Measurements from ENCODE around the gene MMGT1.

Gene MMGT1

GRCh38 chrX:135951291-135951690 is 22.5 kb downstream of the MMGT1 start:
- no peak overlapping the region for H3K4me2 ChIP-seq (ENCODE audit: low read length)
- no peaks in the 10 kb centered on the region for H3K9me3 ChIP-seq (ENCODE audit: low read length)
- H3K27me3 ChIP-seq (ENCODE audit: insufficient read depth, low read length): no peaks in the 10 kb centered on the region
- H3K4me1 ChIP-seq (ENCODE audit: insufficient read depth, low read length, severe bottlenecking): no peaks in the 10 kb centered on the region
- no peaks in the 10 kb centered on the region for H3K9me2 ChIP-seq (ENCODE audit: low read depth, low read length)
- no peak overlapping the region for H3K27ac ChIP-seq (ENCODE audit: low read depth, low read length, poor library complexity, severe bottlenecking)
- TF ChIP-seq EZH2 (IDR thresholded peaks at IDR 0.05; ENCODE audit: borderline replicate concordance, low read length): no peak
- TF ChIP-seq, protein P1, sequence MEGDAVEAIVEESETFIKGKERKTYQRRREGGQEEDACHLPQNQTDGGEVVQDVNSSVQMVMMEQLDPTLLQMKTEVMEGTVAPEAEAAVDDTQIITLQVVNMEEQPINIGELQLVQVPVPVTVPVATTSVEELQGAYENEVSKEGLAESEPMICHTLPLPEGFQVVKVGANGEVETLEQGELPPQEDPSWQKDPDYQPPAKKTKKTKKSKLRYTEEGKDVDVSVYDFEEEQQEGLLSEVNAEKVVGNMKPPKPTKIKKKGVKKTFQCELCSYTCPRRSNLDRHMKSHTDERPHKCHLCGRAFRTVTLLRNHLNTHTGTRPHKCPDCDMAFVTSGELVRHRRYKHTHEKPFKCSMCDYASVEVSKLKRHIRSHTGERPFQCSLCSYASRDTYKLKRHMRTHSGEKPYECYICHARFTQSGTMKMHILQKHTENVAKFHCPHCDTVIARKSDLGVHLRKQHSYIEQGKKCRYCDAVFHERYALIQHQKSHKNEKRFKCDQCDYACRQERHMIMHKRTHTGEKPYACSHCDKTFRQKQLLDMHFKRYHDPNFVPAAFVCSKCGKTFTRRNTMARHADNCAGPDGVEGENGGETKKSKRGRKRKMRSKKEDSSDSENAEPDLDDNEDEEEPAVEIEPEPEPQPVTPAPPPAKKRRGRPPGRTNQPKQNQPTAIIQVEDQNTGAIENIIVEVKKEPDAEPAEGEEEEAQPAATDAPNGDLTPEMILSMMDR (IDR thresholded peaks at IDR 0.05; ENCODE audit: low read length): no peak
- H3F3A ChIP-seq (ENCODE audit: insufficient read depth, low read length): no peaks in the 10 kb centered on the region
- H4K20me1 ChIP-seq (ENCODE audit: insufficient read depth, low read length): no peaks in the 10 kb centered on the region
- no peak overlapping the region for H2AFZ ChIP-seq (ENCODE audit: low read length)
- no peak overlapping the region for H3K4me3 ChIP-seq (ENCODE audit: low read depth, low read length, poor library complexity, severe bottlenecking)
- H3K36me3 ChIP-seq (ENCODE audit: insufficient read depth, low read length): no peaks in the 10 kb centered on the region
- no peak overlapping the region for H3K9ac ChIP-seq (ENCODE audit: low read length)
- H3K79me2 ChIP-seq (ENCODE audit: insufficient read depth, low read length): no peaks in the 10 kb centered on the region

DNA sequence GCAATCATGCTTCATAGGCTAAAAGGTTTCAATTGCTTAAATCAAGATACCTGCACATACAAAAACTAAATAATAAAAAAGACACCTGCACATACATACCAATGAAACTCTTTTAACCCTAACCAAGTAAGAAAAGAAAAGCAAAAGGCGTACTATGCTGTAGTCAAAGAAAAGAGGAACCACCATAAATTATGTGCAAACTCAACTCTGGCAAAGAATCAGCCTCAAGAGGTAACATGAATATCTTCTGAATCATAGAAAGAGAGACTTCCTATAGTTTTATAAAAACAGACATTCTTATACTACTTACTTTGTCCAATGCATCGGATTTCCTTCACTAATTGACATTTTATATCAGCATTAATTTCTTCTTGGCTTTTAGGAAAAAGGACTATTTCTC is 29.3 kb downstream of the MMGT1 start:
- Histone ChIP-seq H3K79me2 (ENCODE audit: insufficient read depth, low read length) (no peaks in the 10 kb centered on the region), H3K4me2 (ENCODE audit: low read length) (no peak overlapping the region), H3K4me3 (ENCODE audit: low read depth, low read length, poor library complexity, severe bottlenecking) (no peak overlapping the region), H3K27me3 (ENCODE audit: insufficient read depth, low read length) (no peaks in the 10 kb centered on the region), H3K9me2 (ENCODE audit: low read depth, low read length) (no peaks in the 10 kb centered on the region), H3K9ac (ENCODE audit: low read length) (no peak overlapping the region), H3K4me1 (ENCODE audit: insufficient read depth, low read length, severe bottlenecking) (no peaks in the 10 kb centered on the region), H4K20me1 (ENCODE audit: insufficient read depth, low read length) (no peaks in the 10 kb centered on the region), H3K27ac (ENCODE audit: low read depth, low read length, poor library complexity, severe bottlenecking) (no peak overlapping the region), H3K36me3 (ENCODE audit: insufficient read depth, low read length) (no peaks in the 10 kb centered on the region), H3K9me3 (ENCODE audit: low read length) (no peaks in the 10 kb centered on the region), H3F3A (ENCODE audit: insufficient read depth, low read length) (no peaks in the 10 kb centered on the region), H2AFZ (ENCODE audit: low read length) (no peak overlapping the region)
- TF ChIP-seq, protein P1 (IDR thresholded peaks at IDR 0.05; ENCODE audit: low read length): no peak
- no peak for TF ChIP-seq EZH2 (IDR thresholded peaks at IDR 0.05; ENCODE audit: borderline replicate concordance, low read length)

DNA sequence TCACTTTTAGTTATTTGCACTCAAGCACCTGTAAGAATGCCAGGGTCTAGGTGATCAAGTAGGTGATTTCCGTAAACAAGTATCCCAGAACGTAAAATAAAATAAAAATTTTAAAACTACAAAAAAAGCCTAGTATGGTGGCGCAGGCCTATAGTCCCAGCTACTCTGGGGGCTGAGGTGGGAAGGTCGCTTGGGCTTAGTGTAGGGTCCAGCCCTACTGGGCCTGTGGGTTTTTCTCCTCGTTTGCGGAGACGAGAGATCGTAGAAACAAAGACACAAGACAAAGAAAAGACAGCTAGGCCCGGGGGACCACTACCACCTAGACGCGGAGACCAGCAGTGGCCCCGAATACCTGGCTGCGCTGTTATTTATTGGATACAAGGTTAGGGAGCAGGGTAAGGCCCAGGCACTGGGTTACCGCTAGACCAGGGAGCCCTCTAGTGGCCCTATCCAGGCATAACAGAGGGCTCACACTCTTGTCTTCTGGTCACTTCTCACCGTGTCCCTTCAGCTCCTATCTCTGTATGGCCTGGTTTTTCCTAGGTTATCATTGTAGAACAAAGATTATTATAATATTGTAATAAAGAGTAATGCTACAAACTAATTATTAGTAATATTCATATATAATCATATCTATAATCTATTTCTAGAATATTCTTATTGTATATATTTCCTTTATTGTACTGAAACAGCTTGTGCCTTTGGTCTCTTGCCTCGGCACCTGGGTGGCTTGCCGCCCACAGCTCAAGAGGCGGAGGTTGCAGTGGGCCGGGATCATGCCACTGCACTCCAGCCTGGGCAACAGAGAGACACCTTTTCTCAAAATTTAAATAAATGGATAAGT is 41.9 kb downstream of the MMGT1 start:
- H3K27ac ChIP-seq (ENCODE audit: low read depth, low read length, poor library complexity, severe bottlenecking): no peak overlapping the region
- no peaks in the 10 kb centered on the region for H3K9me3 ChIP-seq (ENCODE audit: low read length)
- H3K9me2 ChIP-seq (ENCODE audit: low read depth, low read length): no peaks in the 10 kb centered on the region
- no peaks in the 10 kb centered on the region for H3K4me1 ChIP-seq (ENCODE audit: insufficient read depth, low read length, severe bottlenecking)
- TF ChIP-seq EZH2 (IDR thresholded peaks at IDR 0.05; ENCODE audit: borderline replicate concordance, low read length): no peak
- TF ChIP-seq, protein P1 (IDR thresholded peaks at IDR 0.05; ENCODE audit: low read length): peak; percentile 44
- no peaks in the 10 kb centered on the region for H3K36me3 ChIP-seq (ENCODE audit: insufficient read depth, low read length)
- no peak overlapping the region for H3K4me2 ChIP-seq (ENCODE audit: low read length)
- no peak overlapping the region for H2AFZ ChIP-seq (ENCODE audit: low read length)
- H3K27me3 ChIP-seq (ENCODE audit: insufficient read depth, low read length): no peaks in the 10 kb centered on the region
- H4K20me1 ChIP-seq (ENCODE audit: insufficient read depth, low read length): no peaks in the 10 kb centered on the region
- no peak overlapping the region for H3K4me3 ChIP-seq (ENCODE audit: low read depth, low read length, poor library complexity, severe bottlenecking)
- H3K79me2 ChIP-seq (ENCODE audit: insufficient read depth, low read length): no peaks in the 10 kb centered on the region
- no peak overlapping the region for H3K9ac ChIP-seq (ENCODE audit: low read length)
- no peaks in the 10 kb centered on the region for H3F3A ChIP-seq (ENCODE audit: insufficient read depth, low read length)

Data from OCI-LY1 (cell line).